ENCODE results near the gene MMP24. TPM values are rescaled to one million over a fixed set of nuclear protein-coding genes. Genes with fewer than 3 reads are reported as not detected.

Gene MMP24
- total and polyA plus RNA-seq, 2 of the 13 experiments (the other 11 are each of a cell fraction or from before 2014, with no cell fraction given) = 0.29 to 0.35 TPM

- TF ChIP-seq ARID5B (CRISPR knock-in tag; IDR thresholded peaks at IDR 0.05) = peak; percentile 48
- TF ChIP-seq MATR3 (CRISPR knock-in tag; IDR thresholded peaks at IDR 0.05) = no peak
- TF ChIP-seq GATA4 (IDR thresholded peaks at IDR 0.05; ENCODE audit: borderline replicate concordance, low read depth) = no peak
- no peak for TF ChIP-seq TCF7L2 (IDR thresholded peaks at IDR 0.05; ENCODE audit: low read depth, low read length)
- TF ChIP-seq ELF1 (CRISPR knock-in tag; IDR thresholded peaks at IDR 0.05) = 0 out of 2 replicates have a peak, but pooled peaks have one; percentile 26
- TF ChIP-seq, protein P1, sequence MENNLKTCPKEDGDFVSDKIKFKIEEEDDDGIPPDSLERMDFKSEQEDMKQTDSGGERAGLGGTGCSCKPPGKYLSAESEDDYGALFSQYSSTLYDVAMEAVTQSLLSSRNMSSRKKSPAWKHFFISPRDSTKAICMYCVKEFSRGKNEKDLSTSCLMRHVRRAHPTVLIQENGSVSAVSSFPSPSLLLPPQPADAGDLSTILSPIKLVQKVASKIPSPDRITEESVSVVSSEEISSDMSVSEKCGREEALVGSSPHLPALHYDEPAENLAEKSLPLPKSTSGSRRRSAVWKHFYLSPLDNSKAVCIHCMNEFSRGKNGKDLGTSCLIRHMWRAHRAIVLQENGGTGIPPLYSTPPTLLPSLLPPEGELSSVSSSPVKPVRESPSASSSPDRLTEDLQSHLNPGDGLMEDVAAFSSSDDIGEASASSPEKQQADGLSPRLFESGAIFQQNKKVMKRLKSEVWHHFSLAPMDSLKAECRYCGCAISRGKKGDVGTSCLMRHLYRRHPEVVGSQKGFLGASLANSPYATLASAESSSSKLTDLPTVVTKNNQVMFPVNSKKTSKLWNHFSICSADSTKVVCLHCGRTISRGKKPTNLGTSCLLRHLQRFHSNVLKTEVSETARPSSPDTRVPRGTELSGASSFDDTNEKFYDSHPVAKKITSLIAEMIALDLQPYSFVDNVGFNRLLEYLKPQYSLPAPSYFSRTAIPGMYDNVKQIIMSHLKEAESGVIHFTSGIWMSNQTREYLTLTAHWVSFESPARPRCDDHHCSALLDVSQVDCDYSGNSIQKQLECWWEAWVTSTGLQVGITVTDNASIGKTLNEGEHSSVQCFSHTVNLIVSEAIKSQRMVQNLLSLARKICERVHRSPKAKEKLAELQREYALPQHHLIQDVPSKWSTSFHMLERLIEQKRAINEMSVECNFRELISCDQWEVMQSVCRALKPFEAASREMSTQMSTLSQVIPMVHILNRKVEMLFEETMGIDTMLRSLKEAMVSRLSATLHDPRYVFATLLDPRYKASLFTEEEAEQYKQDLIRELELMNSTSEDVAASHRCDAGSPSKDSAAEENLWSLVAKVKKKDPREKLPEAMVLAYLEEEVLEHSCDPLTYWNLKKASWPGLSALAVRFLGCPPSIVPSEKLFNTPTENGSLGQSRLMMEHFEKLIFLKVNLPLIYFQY (CRISPR knock-in tag; IDR thresholded peaks at IDR 0.05; ENCODE audit: borderline replicate concordance) = no peak
- TF ChIP-seq ZHX1 (CRISPR knock-in tag; IDR thresholded peaks at IDR 0.05; ENCODE audit: low read depth) = peak; percentile 43; the same call in 1 of the 2 replicates
- TF ChIP-seq PTBP1 (IDR thresholded peaks at IDR 0.05; ENCODE audit: low read depth, low read length, poor library complexity, severe bottlenecking) = no peak
- TF ChIP-seq, protein P2, sequence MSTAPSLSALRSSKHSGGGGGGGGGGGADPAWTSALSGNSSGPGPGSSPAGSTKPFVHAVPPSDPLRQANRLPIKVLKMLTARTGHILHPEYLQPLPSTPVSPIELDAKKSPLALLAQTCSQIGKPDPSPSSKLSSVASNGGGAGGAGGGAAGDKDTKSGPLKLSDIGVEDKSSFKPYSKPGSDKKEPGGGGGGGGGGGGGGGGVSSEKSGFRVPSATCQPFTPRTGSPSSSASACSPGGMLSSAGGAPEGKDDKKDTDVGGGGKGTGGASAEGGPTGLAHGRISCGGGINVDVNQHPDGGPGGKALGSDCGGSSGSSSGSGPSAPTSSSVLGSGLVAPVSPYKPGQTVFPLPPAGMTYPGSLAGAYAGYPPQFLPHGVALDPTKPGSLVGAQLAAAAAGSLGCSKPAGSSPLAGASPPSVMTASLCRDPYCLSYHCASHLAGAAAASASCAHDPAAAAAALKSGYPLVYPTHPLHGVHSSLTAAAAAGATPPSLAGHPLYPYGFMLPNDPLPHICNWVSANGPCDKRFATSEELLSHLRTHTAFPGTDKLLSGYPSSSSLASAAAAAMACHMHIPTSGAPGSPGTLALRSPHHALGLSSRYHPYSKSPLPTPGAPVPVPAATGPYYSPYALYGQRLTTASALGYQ (CRISPR knock-in tag; IDR thresholded peaks at IDR 0.05) = no peak
- no peak; the same call in 1 of the 2 replicates for TF ChIP-seq MXD1 (CRISPR knock-in tag; IDR thresholded peaks at IDR 0.05)
- TF ChIP-seq CCAR2 (optimal IDR thresholded peaks at IDR 0.05; ENCODE audit: low read depth, low read length) = peak; percentile 57
These were observed 42.7 kb downstream of the MMP24 start (continued) for GRCh38 chr20:35269055-35269781.

Measured in HepG2 (cell line).